HG02943 (cell line): ENCODE data around the gene ARL6IP6.
"Not testable (repeated sequence)": the region's sequence is repeated elsewhere in the genome, so short reads cannot be mapped to it uniquely, and the experiment has no call there.

ENCODE experiments used
- ATAC-seq: cut with Tn5 transposase; IDR thresholded peaks from one replicate; pipeline ENCODE4 v1.9.1; 2021; ENCODE audit warnings: mild to moderate bottlenecking, low read depth, moderate library complexity; ENCODE audit not compliant: unreplicated experiment

The ARL6IP6 gene

DNA sequence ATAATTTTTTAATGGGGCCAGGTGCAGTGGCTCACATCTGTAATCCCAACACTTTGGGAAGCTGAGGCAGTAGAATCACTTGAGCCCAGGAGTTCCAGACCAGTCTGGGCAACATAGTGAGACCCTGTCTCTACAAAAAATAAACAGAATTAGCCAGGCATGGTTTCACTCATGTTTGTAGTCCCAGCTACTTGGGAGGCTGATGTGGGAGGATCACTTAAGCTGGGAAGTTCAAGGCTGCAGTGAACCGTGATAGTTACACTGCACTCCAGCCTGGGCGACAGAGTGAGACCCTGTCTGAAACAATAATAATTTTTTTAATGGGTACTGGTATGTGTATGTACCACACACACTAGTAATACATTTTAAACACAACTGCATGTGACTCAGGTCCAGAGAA, 2.4 kb downstream of the ARL6IP6 start:
- no peak for ATAC-seq

DNA sequence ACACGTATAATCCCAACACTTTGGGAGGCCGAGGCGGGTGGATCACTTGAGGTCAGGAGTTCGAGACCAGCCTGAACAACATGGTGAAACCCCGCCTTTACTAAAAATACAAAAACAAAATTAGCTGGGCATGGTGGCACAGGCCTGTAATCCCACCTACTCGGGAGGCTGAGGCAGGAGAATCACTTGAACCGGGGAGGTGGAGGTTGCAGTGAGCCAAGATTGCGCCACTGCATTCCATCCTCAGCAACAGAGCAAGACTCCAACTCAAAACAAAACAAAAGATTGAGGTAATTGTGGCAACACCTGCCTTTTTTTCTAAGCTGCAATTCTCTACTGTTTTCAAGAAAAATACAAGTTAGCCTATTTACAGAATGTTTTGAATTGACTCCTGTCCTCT, 4.2 kb downstream of the ARL6IP6 start:
- not testable (repeated sequence) for ATAC-seq

DNA sequence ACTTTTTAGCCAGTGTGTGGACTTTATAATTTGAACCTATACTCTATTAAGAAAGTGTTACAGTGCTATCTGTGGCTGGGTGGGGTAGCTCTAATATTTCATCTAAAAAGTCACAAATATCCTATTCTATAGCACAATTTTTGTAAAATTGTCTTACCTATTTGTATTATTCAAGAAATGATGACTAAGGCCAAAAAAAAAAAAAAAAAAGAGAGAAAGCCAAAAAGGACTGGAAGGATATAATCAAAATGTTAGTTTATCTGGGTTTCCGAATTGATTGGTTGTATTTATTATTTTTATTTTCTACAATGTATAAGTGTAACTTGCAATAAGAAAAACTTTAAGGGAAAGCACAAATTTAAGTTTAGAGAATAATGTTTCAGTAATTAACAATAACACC, 5.5 kb downstream of the ARL6IP6 start:
- no peak for ATAC-seq

DNA sequence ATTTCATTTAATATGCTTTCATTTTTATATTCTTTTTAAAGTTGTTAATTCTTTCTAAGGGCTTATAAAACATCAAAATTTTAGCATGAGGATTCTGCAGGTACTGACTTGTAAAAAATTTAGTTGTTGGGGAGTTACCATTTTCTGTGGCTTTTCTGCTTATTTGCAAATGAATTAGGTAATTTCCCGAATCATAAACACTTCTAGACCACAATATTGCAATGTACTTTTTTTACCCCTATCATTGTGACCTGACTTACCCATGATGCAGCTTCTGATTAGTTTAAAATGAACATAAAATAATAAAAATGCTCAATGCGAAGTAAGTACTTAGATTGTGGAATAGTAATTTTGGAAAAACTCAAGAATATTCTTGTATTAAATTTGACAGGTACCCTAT, 11.4 kb downstream of the ARL6IP6 start:
- no peak for ATAC-seq

DNA sequence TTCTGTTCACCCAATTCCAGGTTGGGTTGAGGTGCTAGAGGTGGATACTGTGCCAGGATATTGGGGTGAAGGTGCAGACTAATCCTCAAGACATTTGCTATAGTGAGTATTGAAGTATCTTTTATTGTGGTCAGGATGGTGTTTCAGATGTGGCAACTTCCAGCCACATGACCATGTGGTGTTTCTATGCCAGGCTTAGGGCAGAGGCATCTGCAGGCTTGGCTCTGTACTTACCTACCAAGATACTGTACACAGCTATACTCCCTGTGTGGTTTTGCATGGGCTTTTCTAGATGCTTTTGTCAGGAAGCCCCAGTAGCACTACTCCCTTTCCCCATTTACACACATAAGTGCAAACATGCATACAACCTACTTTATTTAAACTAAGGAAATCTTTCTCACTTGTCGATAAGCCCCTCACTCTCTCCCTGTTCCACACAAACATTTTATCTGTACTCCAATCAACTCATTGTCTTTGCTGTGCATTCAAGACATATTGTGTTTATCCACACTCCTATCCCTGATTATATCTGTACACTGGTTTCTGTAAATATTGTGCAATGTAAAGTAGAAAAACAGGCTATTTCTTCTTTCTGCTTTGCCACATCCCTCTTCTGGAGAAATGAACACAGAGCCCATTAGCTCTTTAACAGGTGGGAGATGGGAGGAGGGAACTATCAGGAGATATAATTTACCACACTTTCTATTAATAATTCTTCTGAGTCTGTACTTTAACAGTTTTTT, 12.3 kb downstream of the ARL6IP6 start:
- ATAC-seq, result peak; percentile 95

DNA sequence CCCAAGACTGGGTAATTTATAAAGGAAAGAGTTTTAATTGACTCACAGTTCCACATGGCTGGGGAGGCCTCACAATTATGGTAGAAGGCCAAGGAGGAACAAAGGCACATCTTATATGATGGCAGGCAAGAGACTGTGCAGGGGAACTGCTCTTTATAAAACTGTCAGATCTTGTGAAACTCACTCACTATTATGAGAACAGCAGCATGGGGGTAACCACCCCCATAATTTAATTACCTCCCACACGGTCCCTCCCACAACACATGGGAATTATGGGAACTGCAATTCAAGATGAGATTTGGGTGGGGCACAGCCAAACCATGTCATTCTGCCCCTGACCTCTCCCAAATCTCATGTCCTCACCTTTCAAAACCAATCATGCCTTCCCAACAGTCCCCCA, 19.1 kb downstream of the ARL6IP6 start:
- ATAC-seq, result not testable (repeated sequence)

DNA sequence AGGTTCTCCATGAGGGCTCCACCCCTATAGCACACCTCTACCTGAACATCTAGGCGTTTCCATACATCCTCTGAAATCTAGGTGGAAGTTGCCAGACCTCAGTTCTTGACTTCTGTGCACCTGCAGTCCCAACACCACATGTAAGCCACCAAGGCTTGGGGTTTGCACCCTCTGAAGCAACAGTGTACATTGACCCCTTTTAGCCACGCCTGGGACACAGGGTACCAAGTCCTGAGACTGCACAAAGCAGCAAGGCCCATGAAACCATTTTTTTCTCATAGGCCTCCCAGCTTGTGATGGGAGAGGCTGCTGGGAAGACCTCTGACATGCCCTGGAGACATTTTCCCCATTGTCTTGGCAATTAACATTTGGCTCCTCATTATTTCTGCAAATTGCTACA, 20.0 kb downstream of the ARL6IP6 start:
- ATAC-seq, result no peak

DNA sequence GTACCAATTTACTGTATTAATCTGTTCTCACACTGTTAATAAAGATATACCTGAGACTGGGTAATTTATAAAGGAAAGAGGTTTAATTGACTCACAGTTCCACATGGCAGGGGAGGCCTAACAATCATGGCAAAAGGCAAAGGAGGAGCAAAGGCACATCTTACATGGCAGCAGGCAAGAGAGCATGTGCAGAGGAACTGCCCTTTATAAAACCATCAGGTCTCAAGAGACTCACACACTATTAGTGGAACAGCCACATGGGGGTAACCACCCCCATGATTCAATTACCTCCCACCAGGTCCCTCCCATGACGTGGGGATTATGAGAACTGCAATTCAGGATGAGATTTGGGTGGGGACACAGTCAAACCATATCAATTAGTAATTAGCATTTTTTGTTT, 21.3 kb downstream of the ARL6IP6 start:
- not testable (repeated sequence) for ATAC-seq

DNA sequence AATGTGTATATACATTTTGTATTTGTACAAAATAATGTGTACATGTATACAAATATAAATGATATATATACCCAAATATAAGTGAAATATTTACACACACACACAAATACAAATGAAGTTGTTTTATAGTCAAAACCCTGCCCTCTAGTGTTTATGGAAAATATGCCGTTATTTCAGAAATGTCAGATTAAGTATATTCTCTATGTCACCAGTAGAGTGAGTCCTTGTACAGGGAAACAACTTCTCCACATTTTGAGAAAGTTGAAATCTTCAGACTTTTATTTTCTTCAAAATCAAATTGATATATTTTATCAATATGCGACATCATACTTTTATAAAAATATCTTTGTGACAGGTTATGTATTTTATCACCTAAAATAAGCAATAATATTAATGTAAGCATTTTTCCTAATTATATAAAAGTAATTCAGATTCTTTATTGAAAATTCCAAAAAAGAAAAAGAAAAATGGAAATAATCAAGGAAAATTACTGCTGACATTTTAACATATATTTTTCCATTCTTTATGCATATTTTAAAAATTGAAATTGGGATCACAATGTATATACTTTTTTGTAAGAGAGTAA, 22.4 kb downstream of the ARL6IP6 start:
- ATAC-seq, result peak; percentile 77

DNA sequence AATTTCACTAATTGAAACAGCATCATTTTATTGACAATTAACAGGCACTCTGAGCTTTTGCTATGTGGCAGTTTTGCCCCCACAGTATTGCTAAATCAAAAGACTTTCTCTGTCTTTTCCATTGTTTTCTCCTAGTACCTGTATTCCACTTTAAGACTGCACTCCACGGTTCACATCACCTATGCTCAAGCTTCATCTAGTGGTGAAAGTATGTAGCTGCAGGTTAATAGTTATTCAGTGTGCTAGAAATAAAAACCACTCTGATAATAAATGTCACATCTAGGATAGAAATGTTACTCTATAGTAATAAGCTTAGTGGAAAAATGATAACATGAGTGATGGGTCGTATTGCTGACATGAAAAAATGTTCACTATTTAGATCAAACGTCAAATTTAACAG, 24.6 kb downstream of the ARL6IP6 start:
- peak; percentile 54 for ATAC-seq

DNA sequence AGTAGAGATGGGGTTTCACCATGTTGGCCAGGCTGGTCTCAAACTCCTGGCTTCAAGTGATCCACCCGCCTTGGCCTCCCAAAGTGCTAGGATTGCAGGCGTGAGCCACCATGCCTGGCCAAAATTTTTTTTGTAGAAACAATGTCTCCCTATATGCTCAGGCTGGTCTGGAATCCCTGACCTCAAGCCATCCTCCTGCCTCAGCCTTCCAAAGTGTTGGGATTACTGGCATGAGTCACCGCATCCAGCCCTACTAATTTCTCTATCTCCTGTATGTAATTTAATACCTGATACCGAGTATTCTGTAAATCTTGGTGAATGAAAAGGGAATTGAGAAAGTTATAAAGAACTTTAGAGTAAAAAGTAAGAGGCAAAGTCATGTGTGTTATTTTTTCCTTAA, 29.3 kb downstream of the ARL6IP6 start:
- ATAC-seq, result not testable (repeated sequence)

DNA sequence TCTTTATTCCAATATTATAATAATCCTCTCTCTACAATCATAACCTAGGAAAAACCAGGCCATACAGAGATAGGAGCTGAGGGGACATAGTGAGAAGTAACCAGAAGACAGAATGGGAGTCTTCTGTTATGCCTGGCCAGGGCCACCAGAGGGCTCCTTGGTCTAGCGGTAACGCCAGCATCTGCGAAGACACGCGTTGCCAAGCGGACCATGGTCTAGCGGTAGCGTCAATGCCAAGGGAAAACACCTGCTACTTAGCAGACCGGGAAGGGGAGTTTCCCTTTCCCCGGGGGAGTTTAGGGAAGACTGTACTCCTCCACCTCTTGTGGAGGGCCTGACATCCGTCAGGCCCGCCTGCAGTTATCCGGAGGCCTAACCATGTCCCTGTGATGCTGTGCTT, 36.6 kb downstream of the ARL6IP6 start:
- ATAC-seq, result no peak

DNA sequence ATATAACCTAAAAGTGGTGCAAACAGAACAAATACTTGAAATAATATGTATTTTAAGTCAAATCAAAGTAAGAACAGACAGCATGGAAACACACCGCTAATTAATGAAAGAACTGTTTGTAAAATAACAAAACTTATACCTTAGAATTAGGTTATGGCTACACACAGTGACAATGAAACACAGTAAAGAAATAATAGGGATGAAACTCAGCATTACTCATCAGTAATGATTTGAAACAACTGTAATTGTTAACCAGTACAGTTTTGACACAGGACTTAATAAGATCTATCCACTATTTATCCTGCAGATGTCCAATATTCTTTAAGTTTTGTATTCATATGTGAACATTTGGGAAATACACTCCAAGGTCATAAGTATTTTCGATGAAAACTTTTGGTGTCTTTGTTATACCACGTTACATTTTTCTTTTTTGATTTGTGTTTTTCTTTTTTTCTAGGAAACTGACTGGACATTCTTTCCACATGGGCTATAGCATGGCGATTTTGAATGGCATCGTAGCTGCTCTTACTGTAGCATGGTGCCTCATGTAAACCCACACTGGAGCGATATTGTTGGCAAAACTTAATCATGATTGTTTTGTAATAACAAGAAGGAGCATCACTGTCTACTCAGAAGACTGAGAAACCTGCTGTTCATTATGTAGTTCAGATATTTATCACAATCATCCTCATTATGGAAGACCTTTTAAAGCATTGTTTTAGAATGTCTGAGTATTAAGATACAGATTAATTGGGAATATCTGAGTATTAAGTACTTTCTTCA, 41.1 kb downstream of the ARL6IP6 start:
- ATAC-seq, result no peak

DNA sequence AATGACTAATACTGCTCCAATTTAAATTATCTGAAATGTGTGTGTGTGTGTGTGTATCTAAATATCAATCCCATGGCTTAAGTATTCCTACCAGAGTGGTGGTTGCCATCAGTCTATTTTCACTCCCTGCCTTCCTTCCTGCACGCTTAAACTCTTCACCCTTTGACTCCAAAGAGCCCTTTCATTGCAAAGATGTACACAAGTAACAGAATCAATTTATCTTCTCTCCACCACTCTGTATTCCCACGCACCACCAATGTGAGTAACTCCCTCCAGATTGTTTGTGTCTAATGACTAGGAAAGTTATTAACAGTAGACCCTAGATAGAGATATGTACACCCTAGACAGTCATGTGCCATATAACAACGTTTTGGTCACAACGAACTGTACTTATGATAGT, 42.8 kb downstream of the ARL6IP6 start:
- no peak for ATAC-seq

DNA sequence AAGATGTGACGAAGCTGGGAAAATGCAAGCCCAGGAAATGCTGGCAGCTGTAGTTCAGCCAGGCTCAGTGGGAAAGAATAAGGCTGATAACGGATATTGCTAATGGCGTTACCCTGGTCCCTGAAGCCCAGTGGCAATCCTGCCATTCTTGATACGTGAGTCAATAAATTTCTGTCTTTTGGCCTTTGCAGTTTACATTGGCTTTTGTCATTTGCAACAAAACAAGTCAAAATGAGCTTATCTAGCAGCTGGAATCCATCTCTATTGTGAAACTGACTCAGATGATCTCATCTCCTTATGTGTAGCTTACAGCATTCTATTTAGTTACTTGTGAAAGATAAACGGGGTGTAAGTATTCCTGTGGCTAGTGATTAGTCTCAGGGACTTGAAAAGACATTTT, 43.8 kb downstream of the ARL6IP6 start:
- no peak for ATAC-seq

DNA sequence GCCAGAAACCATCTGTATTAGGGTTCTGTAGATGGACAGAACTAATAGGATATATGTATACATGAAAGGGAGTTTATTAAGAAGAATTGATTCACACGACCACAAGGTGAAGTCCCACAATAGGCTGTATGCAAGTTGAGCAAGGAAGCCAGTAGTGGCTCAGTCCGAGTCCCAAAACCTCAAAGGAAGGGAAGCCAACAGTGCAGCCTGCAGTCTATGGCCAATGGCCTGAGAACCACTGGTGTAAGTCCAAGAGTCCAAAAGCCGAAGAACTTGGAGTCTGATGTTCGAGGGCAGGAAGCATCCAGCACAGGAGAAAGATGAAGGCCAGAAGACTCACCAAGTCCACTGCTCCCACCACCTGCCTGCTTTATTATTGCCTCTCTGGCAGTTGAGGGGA, 44.8 kb downstream of the ARL6IP6 start:
- not testable (repeated sequence) for ATAC-seq

DNA sequence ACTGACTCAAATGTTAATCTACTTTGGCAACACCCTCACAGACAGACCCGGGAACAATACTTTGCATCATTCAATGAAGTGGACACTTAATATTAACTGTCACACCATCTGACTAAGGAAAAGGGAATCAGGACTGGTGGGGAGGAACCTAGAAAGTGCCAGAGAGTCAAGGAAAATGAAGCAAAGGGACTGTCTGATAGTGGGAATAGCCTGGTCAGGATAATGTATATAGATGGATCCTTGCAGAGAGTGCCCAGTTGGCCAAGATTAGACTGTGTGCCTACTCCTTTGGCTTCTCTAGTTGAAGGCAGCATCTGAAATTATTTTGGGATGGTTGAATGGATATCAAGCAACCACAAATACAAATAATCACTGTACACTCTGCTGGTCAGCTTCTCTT, 45.2 kb downstream of the ARL6IP6 start:
- ATAC-seq, result no peak

DNA sequence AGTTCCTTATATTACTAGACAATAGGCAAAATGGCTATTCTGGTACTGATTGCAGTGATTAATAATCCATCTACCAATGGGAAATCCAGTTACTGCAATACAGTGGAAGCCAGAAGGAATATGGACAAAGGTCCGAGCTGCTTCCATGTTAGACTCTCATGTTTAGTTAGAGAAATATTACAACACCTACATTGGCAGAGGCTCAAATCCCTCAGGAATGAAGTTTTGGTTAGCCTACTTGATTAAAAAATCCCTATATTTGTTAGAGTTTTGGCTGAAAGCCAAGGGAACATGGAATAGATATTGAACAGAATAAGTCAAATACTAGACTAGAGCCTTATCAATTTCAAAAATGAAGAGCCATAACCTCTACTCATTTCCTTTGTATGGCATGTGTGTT, 48.5 kb downstream of the ARL6IP6 start:
- ATAC-seq, result no peak

DNA sequence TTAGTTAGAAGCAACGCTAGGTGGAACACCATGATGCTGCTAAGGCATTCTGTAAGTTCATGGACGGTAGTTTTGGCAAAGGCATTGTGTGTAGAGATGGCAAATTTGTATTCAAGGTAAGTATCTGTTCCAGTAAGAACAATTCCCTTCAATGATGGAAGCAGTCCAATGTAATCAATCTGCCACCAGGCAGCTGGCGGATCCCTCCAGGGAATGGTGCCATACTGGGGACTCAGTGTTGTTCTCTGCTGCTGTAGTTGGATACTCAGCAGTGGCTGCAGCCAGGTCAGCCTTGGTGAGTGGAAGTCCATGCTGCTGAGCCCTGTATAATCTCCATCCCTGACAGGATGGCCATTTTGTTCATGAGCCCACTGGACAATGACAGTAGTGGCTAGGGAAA, 62.8 kb downstream of the ARL6IP6 start:
- ATAC-seq, result no peak

DNA sequence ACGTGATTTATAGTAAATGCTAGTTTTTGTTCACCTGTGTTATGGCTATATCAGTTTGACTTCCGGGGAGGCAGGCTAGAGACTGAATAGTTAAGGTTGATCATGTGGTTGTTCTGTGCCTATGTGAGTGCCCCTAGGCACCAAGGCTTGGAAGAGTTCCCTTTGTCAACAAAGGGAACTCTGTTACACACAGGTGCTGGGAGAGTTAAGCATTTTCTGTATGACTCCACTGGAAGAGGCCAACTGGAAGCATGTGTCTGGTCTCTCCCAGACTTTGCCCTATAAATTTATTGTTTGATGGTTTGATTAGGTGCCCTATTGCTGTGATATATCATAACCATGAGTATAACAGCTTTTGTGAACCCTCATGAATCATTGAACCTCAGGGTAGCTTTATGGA, 63.8 kb downstream of the ARL6IP6 start:
- ATAC-seq, result no peak

DNA sequence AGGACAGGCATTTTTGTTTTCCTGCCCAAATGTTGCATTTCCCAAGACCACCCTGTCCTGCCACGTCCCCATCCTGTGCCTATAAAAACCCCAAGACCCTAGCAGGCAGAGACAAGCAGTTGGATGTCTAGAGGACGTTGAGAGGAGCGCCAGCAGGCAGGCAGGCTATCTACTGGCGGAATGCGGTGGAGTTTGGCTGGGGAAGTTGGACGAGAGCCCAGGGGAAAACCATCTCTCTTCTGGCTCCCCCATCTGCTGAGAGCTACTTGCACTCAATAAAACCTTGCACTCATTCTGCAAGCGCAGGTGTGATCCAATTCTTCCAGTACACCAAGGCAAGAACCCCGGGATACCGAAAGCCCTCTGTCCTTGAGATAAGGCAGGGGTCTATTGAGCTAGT, 72.5 kb downstream of the ARL6IP6 start:
- ATAC-seq, result no peak

DNA sequence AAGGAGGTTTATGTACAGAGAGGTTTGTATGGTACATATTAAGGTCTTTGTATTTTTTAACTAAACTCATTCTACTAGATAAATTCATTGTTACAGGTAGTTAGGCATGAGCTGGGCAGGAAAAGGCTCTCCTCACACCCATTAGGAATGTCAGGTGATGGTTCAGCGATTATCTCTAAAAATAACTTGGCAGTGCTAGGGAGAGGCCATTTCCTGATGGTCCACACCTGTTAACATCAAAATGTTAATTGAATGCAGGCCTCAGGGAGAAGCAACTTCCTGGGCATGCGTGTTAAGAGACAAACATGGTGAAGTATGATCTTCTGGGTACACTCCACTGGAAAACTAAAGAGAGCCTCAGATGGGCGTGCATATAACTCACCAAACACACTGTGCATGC, 73.6 kb downstream of the ARL6IP6 start:
- no peak for ATAC-seq
